Stimulated activated CD8-positive, alpha-beta memory T cell treated with anti-CD3 and anti-CD28 coated beads, Interleukin-4, amount 100 ng/mL, for 24 hours (primary cell): Measurements from ENCODE around the gene PGAP3.
A peak's percentile ranks its signal among the peaks of the same experiment; 100 is the strongest.

ENCODE experiments used
- DNase-seq: peaks from one replicate; pipeline ENCODE4 v3.0.0-alpha.2; 2020; ENCODE audit warnings: low read depth

PGAP3 gene

DNA sequence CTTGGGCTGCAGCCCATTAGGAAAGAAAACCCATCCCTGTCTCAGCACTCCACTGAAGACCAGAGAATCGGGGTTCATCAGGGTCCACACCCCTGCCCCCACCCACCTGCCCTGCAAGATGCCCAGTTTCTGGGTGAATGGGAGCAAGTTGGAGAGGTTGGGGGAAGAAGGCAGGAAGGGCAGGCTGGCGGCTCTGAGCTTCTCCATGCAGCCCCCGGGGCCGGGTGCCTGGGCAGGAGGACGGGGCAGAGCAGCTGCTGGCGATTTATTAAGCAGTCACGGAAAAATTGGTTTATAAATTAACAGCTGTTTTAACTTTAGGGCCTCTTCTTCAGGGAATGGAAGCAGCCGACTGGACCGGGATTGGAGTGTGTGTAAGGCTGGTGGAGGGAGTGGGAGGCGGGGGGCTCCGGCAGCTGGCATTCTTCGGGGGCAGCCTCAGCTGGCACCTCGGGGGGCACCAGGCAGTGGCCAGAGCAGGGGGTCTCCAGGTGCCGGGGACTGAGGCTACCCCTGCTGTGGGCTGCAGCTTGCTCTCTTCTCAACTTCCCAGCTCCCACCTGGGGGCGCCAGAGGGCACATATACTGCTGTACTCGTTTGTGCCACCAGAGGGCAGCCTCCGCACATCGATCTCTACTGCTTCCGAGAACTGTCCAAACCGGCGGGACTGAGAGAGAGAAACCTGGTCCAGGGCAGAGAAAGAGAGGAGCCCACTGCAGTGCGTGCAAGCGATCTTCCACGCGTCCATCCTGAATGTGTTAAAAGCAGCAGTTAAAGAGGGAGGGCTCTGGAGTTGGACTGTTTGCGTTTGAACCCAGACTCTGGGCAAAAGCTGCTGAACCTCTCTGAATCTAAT, 66.1 kb downstream of the PGAP3 start:
- DNase-seq: peak; percentile 76
